Subcutaneous abdominal adipose tissue (tissue), 5 donors: ENCODE results near the gene CSRNP3.

Source experiments
- H3K27ac ChIP-seq: one replicate; pipeline ENCODE4 v1.7.0; 2013; ENCODE audit warnings: low read depth, mild to moderate bottlenecking, inconsistent platforms, low read length, moderate library complexity
- H3K27me3 ChIP-seq, 5 donors: one replicate each; pipeline ENCODE4 v1.7.0; 2013; ENCODE audit warnings: low read length in 5 of 5, inconsistent platforms in 1 of 5; ENCODE audit not compliant: control insufficient read depth in 5 of 5, insufficient read depth in 4 of 5
- H3K36me3 ChIP-seq, 5 donors: one replicate each; pipeline ENCODE4 v1.7.0; 2013; ENCODE audit warnings: low read length in 5 of 5; ENCODE audit not compliant: control insufficient read depth in 5 of 5, insufficient read depth in 5 of 5
- H3K4me1 ChIP-seq, 5 donors: one replicate each; pipeline ENCODE4 v1.7.0; 2013; ENCODE audit warnings: low read length in 5 of 5, mild to moderate bottlenecking in 3 of 5, moderate library complexity in 1 of 5; ENCODE audit not compliant: control insufficient read depth in 5 of 5, insufficient read depth in 5 of 5
- H3K4me3 ChIP-seq, 5 donors: one replicate each; pipeline ENCODE4 v1.7.0; 2013; ENCODE audit warnings: low read length in 5 of 5, low read depth in 1 of 5
- H3K9ac ChIP-seq, 5 donors: one replicate each; pipeline ENCODE4 v1.7.0; 2013; ENCODE audit warnings: low read length in 5 of 5, mild to moderate bottlenecking in 4 of 5, moderate library complexity in 3 of 5
- H3K9me3 ChIP-seq, 5 donors: one replicate each; pipeline ENCODE4 v1.7.0; 2013; ENCODE audit warnings: low read length in 5 of 5; ENCODE audit not compliant: control insufficient read depth in 5 of 5
- donor health status: healthy.
- donor health status: healthy.
- donor health status: healthy.
- donor health status: healthy.
- donor health status: healthy.

The CSRNP3 gene

GRCh38 chr2:165699946-165700345 lies 230.4 kb downstream of the CSRNP3 start:
- no peaks in the 10 kb centered on the region for H3K9me3 ChIP-seq
- H3K27ac ChIP-seq, result no peak overlapping the region
- H3K27me3 ChIP-seq, result peaks cover 0 to 4% (median 0%) of the 10 kb centered on the region in 5 donors
- H3K9ac ChIP-seq, result no peak overlapping the region
- H3K4me1 ChIP-seq, result peaks cover 0 to 3% (median 0%) of the 10 kb centered on the region in 5 donors
- no peak overlapping the region for H3K4me3 ChIP-seq
- H3K36me3 ChIP-seq, result no peaks in the 10 kb centered on the region

GRCh38 chr2:165700531-165700930 lies 231.0 kb downstream of the CSRNP3 start:
- no peaks in the 10 kb centered on the region for H3K36me3 ChIP-seq
- H3K4me3 ChIP-seq, result no peak overlapping the region
- H3K9me3 ChIP-seq, result no peaks in the 10 kb centered on the region
- no peak overlapping the region for H3K9ac ChIP-seq
- peaks cover 0 to 4% (median 0%) of the 10 kb centered on the region in 5 donors for H3K27me3 ChIP-seq
- no peak overlapping the region for H3K27ac ChIP-seq
- peaks cover 0 to 3% (median 0%) of the 10 kb centered on the region in 5 donors for H3K4me1 ChIP-seq

GRCh38 chr2:165701147-165701546 lies 231.6 kb downstream of the CSRNP3 start:
- Histone ChIP-seq H3K27ac (no peak overlapping the region), H3K9ac (no peak overlapping the region), H3K9me3 (no peaks in the 10 kb centered on the region), H3K4me1 (peaks cover 0 to 3% (median 0%) of the 10 kb centered on the region in 5 donors), H3K4me3 (no peak overlapping the region), H3K27me3 (peaks cover 0 to 4% (median 0%) of the 10 kb centered on the region in 5 donors), H3K36me3 (no peaks in the 10 kb centered on the region)

- no peak overlapping the region for H3K4me3 ChIP-seq
- no peaks in the 10 kb centered on the region for H3K9me3 ChIP-seq
Observed at GRCh38 chr2:165706960-165707487, 237.5 kb downstream of the CSRNP3 start.

GRCh38 chr2:165716091-165716490 lies 246.6 kb downstream of the CSRNP3 start:
- Histone ChIP-seq H3K27me3 (no peaks in the 10 kb centered on the region), H3K36me3 (no peaks in the 10 kb centered on the region), H3K4me1 (no peaks in the 10 kb centered on the region), H3K4me3 (no peak overlapping the region), H3K27ac (no peak overlapping the region), H3K9me3 (no peaks in the 10 kb centered on the region), H3K9ac (no peak overlapping the region)

More at GRCh38 chr2:165706960-165707487, 237.5 kb downstream of the CSRNP3 start:
- no peak overlapping the region for H3K27ac ChIP-seq
- no peak overlapping the region for H3K9ac ChIP-seq
- H3K36me3 ChIP-seq, result no peaks in the 10 kb centered on the region
- H3K4me1 ChIP-seq, result no peaks in the 10 kb centered on the region
- no peaks in the 10 kb centered on the region for H3K27me3 ChIP-seq

- Histone ChIP-seq H3K27me3 (no peaks in the 10 kb centered on the region), H3K4me3 (no peak overlapping the region), H3K9me3 (no peaks in the 10 kb centered on the region), H3K27ac (no peak overlapping the region), H3K4me1 (no peaks in the 10 kb centered on the region), H3K9ac (no peak overlapping the region), H3K36me3 (no peaks in the 10 kb centered on the region)
Observed at GRCh38 chr2:165718610-165719210, 249.2 kb downstream of the CSRNP3 start.

- Histone ChIP-seq H3K9ac (no peak overlapping the region), H3K4me1 (no peaks in the 10 kb centered on the region), H3K27ac (no peak overlapping the region), H3K9me3 (no peaks in the 10 kb centered on the region), H3K4me3 (no peak overlapping the region), H3K36me3 (no peaks in the 10 kb centered on the region), H3K27me3 (no peaks in the 10 kb centered on the region)
Observed at GRCh38 chr2:165720511-165720910, 251.0 kb downstream of the CSRNP3 start.

GRCh38 chr2:165725421-165725820 lies 255.9 kb downstream of the CSRNP3 start:
- H3K36me3 ChIP-seq, result no peaks in the 10 kb centered on the region

More at GRCh38 chr2:165725421-165725820, 255.9 kb downstream of the CSRNP3 start:
- no peaks in the 10 kb centered on the region for H3K9me3 ChIP-seq
- H3K27me3 ChIP-seq, result no peaks in the 10 kb centered on the region
- no peak overlapping the region for H3K9ac ChIP-seq
- H3K4me3 ChIP-seq, result no peak overlapping the region
- H3K4me1 ChIP-seq, result no peaks in the 10 kb centered on the region
- no peak overlapping the region for H3K27ac ChIP-seq
